HG02973 (cell line): ENCODE data around the gene ANXA4.

Source experiments
- ATAC-seq: cut with Tn5 transposase; IDR thresholded peaks from one replicate; pipeline ENCODE4 v1.9.1; 2021; ENCODE audit warnings: moderate library complexity; ENCODE audit not compliant: unreplicated experiment

Gene ANXA4

DNA sequence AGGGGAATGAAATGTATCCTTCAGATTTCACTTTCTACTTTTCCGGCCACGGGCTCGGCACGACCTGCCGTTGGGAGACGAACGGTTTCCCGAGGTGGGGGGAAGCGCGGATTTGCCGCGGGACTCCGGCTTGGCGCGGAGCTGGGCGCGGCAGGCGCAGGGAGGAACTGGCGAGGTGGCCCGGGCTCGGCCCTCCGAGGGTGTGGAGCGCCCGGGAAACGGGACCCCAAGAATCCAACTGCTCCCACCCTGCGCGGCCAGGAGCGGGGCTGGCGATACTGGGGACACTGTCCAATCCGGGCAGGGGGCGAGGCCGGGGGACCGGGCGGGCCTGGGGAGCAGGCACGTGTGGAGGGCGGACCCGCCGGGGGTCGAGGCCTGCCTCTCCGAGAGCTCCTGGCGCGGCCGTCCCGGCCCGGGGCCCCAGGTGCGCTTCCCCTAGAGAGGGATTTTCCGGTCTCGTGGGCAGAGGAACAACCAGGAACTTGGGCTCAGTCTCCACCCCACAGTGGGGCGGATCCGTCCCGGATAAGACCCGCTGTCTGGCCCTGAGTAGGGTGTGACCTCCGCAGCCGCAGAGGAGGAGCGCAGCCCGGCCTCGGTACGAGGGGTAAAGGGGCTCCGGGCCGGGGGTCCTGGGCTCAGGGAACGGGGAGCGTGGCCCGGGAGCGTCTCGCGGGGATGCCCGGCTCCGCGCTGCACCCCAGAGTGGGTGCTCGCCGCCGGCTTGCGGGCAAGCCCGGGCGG, at the start of gene ANXA4:
TSS of gene ANXA4 (plus strand) at position 560 of the 747 bp plus-strand sequence. CDS start 39,432 bp downstream, outside the sequence.
- ATAC-seq = peak; percentile 78

DNA sequence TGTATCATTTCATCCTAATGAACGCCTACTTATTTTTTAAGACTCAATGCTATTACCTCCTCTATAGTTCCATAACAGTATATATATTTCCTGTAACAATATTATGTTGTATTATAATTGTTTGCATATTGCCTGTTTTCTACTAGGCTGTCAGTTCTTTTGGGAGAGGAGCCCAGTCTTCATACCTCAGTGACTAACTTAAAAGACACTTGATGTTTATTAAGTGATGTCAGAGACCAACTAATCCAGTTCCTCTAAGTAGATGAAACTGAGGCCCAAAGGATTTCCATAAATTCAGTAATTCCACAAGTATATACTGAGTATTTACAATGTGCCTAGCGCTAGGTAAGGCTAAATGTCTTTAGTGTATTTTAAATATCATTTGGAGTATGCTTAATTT, 49.5 kb upstream of the ANXA4 start:
- ATAC-seq = no peak

- ATAC-seq = peak; percentile 54
Measured at GRCh38 chr2:69693059-69693774, 48.7 kb upstream of the ANXA4 start.

GRCh38 chr2:69693775-69694450, 48.0 kb upstream of the ANXA4 start:
- no peak for ATAC-seq

- no peak for ATAC-seq
Measured at GRCh38 chr2:69694894-69695849, 46.8 kb upstream of the ANXA4 start.

- ATAC-seq = no peak
Measured at GRCh38 chr2:69695850-69696216, 46.1 kb upstream of the ANXA4 start.

DNA sequence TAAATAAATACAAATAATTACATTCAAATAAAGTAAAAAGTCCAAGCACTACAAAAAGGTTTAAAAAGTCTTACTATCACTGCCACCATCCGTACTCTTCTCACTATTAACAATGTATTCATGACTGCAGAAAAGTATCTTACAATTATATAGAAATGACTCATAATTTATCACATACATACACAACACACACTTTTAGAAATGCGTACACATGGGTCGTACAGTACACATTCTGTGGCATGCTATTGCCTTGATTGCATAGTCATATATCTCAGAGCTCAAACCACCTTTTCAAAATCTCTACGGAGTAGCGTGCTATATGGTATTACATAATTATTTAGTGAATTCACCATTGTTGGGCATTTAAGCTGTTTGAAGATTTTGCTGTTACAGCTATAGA, 41.6 kb upstream of the ANXA4 start:
- ATAC-seq = no peak

DNA sequence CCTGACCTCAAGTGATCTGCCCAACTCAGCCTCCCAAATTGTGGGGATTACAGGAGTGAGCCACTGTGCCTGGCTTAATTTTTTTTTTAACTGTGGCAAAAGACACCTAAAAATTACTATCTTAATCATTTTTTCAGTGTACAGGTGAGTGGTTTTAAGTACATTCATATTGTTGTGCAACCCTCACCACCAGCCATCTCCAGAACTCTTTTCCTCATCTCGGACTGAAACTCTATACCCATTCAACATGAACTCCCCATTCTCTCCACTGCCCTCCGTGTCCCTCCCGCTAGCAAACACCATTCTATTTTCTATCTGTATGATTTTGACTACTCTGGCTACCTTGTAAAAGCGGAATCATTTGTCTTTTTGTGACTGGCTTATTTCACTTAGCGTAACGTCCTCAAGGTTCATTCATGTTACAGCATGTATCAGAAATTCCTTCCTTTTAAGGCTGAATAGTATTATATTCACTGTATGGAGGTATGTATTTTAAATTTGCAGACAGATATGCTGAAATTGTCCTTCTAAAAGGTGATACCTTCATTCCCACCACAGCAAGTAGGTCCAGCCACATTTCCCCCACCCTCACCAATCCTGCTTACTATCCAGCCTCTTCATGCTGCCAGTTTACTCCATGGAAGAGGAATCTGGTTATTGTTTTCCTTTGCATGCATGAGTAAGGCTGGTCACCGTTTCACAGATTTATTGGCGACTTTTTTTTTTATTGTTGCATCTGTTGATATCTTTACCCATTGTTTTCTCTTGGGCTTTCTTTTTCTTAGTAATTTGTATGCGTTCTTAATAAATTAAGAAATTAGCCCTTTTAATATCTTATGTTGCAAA, 40.6 kb upstream of the ANXA4 start:
- ATAC-seq = no peak

DNA sequence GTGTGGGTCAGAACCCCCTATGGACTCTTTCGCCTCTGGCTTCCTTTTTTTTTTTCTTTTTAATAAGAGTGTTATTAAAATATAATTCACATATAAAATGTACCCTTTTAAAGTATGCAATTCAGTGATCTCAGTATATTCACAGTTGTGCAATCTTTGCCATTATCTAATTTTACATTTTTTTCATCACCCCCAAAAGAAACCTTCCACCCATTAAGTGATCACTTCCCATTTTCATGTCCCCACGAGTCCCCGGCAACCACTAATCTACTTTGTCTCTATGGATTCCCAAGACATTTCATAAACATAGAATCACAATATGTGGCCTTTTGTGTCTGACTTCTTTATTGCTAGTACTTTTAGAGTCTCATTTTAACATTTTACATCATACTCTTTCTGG, 38.7 kb upstream of the ANXA4 start:
- ATAC-seq = no peak

DNA sequence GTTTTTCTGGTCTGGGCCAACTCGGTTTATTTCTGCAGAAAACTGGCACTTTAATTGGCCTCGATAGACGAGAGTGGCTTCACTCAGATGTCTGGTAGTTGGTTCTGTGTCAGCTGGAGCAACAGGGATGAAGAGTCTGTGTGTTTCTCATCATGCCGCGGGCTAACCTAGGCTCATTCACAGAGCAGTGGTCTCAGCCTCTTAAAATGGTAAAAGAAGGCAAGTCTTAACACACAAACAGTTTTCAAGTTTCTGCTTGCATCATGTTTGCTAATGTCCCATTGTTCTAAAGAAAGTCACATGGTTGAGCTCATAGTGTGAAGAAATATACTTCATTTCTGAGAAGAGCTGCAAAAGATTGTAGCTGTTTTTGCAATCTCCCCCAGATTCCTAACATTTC, 37.5 kb upstream of the ANXA4 start:
- ATAC-seq = no peak

DNA sequence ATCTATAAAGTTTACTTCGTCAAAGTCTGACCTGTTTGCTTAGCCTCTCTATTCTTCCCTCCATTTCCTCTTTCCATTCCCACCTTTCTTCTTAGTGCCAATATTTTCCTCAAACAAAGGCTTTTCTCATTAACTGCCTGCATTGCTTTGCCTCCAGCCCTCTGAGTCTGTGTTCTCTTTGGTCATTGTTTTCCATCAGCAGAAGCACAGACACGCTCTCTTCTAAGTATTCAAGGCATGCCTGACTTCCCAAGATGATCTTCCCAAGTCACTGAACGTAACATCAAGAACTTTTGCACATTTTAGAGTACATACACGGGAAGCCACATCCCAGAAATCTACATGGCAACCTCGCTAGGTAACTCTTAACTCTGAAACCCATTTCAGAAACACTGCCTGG, 32.6 kb upstream of the ANXA4 start:
- no peak for ATAC-seq

- no peak for ATAC-seq
Measured at GRCh38 chr2:69711971-69712370, 30.0 kb upstream of the ANXA4 start.

DNA sequence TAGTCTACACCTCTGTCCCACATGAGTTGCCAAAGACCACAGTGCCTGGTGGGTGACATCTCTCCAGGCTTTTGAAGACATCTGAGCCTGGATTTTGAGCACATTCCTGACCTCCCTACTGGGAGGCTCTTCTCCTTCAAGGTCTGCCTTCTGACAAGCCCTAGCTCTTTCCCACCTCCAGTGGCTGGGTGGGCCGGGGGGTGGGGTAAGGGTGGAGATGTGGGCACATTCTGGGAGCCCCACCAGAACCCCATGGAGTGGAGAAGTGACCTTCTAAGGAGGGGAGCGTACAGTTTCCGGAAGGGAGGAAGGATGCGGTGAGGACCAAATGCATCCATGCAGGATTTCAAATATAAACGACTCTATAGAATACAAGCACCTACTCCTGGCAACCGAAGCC, 27.9 kb upstream of the ANXA4 start:
- ATAC-seq = no peak

DNA sequence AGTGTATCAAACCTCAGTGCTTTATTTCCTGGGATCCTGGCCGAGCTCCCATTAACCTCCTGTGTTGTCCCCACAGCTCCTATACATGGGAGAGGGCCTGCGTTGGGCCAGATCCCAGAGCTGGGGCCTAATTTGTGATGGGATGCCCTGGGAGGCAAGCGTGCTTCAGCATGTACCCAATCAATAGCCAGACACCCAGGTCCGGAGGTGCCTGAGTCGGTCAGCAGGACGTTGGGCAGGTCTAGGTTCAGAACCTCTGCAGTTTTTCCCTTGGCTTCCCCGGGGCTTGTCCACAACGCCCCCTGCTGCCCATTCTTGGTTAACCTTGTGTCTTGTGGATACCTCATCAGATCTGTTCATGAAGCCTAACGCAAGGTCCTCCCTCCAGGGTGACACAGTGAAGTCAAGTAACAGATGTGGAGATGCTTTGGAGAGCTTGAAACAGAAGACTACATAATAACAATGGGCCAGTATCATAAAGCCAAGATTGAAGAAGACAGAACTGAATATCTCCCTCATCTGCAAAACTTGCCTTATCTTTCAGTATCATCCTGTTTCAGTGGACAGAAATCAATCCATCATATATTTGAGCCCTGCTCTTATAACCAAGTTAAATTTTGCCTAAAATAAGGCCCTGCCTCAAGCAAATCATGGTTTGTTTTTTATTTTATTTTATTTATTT, 27.3 kb upstream of the ANXA4 start:
- peak; percentile 74 for ATAC-seq

DNA sequence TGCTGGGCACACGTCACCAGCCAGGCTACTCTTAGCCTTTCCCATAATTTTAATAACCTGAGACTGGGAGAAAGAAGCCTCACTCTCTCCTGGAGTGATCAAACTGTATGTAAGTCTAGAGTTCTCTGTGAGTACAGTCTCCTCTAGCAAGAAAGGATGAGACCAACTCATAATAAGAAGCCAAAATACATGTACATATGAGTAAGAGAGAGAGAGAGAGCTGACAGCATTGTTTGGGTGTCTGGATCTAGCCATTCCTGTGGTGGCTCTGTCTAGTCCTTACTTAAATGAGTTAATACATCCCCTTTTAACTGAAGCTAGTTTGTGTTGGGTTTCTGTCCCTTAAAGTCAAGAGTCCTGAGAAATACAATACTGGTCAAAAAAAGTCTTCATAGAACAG, 26.0 kb upstream of the ANXA4 start:
- ATAC-seq = no peak

GRCh38 chr2:69716555-69717120, 25.3 kb upstream of the ANXA4 start:
- no peak for ATAC-seq

GRCh38 chr2:69717186-69717585, 24.7 kb upstream of the ANXA4 start:
- ATAC-seq = no peak

GRCh38 chr2:69717861-69718273, 24.1 kb upstream of the ANXA4 start:
- ATAC-seq = no peak

- ATAC-seq = no peak
Measured at GRCh38 chr2:69718338-69718965, 23.5 kb upstream of the ANXA4 start.
